ENCODE data around the gene DYDC2.

DYDC2 gene

DNA sequence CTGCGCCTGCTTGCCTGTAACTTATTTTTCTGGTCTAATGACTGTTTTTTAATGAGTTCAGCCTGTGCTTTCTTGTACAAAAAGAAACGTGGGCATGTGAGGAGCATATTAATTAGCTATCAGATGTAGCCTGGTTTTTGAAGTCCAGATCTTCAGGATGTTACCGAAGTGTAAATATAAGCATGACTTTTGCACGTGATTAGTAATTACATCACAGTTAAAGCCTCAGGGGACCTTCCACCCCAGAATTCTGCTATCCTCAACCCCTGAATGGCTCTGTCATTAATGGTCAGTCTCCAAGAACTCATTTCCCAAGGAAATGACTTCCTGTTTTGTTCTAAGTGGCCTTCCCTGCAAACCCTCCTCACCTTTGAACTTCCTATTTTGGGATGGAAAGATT, 49.6 kb downstream of the DYDC2 start:
- Mint-ChIP-seq H3K27ac (peak overlapping the region; percentile 43 to 78 (median 73)), H3K9me3 (no peaks in the 10 kb centered on the region), H3K4me3 (peak overlapping the region in 2 of 3 experiments; percentile 11 to 14), H3K27me3 (ENCODE audit: low read depth) (no peaks in the 10 kb centered on the region), H3K36me3 (ENCODE audit: low read depth) (no peaks in the 10 kb centered on the region), H3K4me1 (peaks cover 48% of the 10 kb centered on the region)
- TF ChIP-seq CTCF (IDR thresholded peaks at IDR 0.05; ENCODE audit: unreplicated experiment in 3 of 3): no peak

GRCh38 chr10:80407812-80408241, 51.2 kb downstream of the DYDC2 start:
- no peaks in the 10 kb centered on the region for H3K27me3 Mint-ChIP-seq (ENCODE audit: low read depth)

DNA sequence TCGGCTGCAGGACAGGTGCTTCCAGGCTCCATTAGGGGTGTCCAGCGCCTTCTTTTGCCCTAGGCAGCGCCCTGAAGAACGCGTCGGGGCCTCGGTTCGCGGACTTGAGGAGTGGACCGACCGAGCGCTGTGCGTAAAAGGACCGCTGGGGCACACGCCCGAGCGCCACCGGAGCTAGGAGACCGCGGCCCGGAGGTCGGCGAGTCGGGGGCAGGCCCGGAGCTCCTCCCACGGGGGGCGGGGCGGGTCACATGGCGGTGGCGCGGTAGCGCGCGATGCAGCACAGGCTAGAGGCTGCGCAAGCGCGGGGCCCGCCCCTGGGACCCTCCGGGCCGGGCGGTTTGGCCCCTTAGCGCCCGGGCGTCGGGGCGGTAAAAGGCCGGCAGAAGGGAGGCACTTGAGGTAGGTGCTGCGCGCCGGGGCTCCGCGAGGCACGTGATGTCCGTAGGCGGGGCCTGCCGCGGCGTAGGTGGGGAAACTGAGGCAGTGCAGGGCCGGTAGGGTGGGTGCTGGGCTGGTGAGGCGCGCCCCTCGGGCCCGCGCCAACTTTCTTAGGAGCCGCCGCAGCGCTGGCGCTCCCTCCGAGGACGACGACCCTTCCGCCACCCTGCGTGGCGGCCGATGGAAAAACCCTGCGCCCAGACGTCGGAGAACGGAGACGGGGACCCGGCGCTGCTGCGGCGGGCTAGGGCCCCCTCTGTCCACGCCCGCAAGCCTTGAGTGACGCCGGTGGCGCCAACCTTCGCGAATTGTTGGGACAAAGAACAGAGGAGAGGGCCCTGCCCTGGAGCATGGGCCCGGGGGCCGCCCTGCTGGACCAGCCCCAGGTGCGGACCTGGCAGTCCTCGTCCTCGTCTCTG, 51.9 kb downstream of the DYDC2 start, which contains the start of gene PRXL2A:
Gene PRXL2A (plus strand): TSS at position 310 of the 860 bp plus-strand sequence. CDS start 11,917 bp downstream, outside the sequence.
- peaks cover 69% of the 10 kb centered on the region for H3K4me1 Mint-ChIP-seq
- H3K27ac Mint-ChIP-seq: peak within 1 kb of the TSS; percentile 81 to 93 (median 92)
- peak within 1 kb of the TSS; percentile 94 to 96 (median 95) for H3K4me3 Mint-ChIP-seq
- H3K27me3 Mint-ChIP-seq (ENCODE audit: low read depth): no peaks in the 10 kb centered on the region
- TF ChIP-seq CTCF (IDR thresholded peaks at IDR 0.05; ENCODE audit: unreplicated experiment in 3 of 3): no peak
- H3K9me3 Mint-ChIP-seq: no peaks in the 10 kb centered on the region
- no peaks in the 10 kb centered on the region for H3K36me3 Mint-ChIP-seq (ENCODE audit: low read depth)

More at GRCh38 chr10:80407812-80408241, 51.2 kb downstream of the DYDC2 start:
- TF ChIP-seq CTCF (IDR thresholded peaks at IDR 0.05; ENCODE audit: unreplicated experiment in 3 of 3): no peak
- peak overlapping the region; percentile 81 to 93 (median 88) for H3K27ac Mint-ChIP-seq
- peaks cover 63% of the 10 kb centered on the region for H3K4me1 Mint-ChIP-seq
- H3K36me3 Mint-ChIP-seq (ENCODE audit: low read depth): no peaks in the 10 kb centered on the region
- peak overlapping the region; percentile 94 to 96 (median 95) for H3K4me3 Mint-ChIP-seq
- H3K9me3 Mint-ChIP-seq: no peaks in the 10 kb centered on the region

DNA sequence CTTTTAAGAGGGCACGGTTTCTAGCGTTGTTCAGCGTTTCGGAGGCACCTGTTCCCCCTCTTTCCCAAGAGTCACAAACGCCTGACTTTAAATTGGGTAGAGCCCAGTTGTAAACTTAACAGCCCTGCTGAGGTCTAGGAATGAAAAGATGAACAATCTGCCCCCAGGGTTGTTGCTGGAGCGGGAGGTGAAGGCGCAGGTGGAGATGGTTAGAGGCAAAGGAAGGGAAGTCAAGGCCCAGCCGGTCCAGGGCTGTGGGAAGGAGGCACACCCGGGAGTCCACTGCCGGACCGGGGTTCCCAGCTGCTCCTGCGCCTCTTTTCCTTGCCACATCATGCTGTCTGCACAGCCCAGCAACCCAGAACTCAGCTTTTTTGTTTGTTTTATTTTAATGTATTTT, 52.5 kb downstream of the DYDC2 start:
- no peak for TF ChIP-seq CTCF (IDR thresholded peaks at IDR 0.05; ENCODE audit: unreplicated experiment in 3 of 3)
- peak overlapping the region; percentile 61 to 92 (median 80) for H3K27ac Mint-ChIP-seq
- H3K9me3 Mint-ChIP-seq: no peaks in the 10 kb centered on the region
- H3K4me1 Mint-ChIP-seq: peaks cover 76% of the 10 kb centered on the region
- H3K4me3 Mint-ChIP-seq: peak overlapping the region; percentile 94 to 96 (median 95)
- no peaks in the 10 kb centered on the region for H3K36me3 Mint-ChIP-seq (ENCODE audit: low read depth)
- no peaks in the 10 kb centered on the region for H3K27me3 Mint-ChIP-seq (ENCODE audit: low read depth)

DNA sequence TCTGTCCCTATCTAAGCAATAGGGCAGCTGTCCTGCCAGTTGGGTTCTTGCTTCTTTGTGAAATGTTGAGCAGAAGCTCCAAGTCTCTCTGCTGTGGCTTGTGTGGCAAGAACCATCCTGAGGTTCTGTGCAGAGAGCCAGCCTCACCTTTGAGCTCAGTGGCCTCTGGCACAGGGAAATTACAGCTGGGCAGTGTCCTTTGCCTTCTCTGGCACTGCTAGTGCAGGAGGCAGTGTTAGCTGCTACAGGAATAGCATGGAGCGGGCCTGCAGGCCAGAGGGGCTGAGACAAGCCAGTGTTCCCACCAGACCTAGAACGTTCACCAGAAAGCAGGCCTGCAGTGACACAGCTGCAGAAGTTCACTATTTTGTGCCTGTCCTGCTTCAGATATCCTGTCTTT, 53.5 kb downstream of the DYDC2 start:
- no peak for TF ChIP-seq CTCF (IDR thresholded peaks at IDR 0.05; ENCODE audit: unreplicated experiment in 3 of 3)
- Mint-ChIP-seq H3K4me3 (peak overlapping the region; percentile 94 to 96 (median 95)), H3K27me3 (ENCODE audit: low read depth) (no peaks in the 10 kb centered on the region), H3K9me3 (no peaks in the 10 kb centered on the region), H3K4me1 (peaks cover 85% of the 10 kb centered on the region), H3K36me3 (ENCODE audit: low read depth) (no peaks in the 10 kb centered on the region), H3K27ac (peak overlapping the region; percentile 64 to 92 (median 83))

Measured in nephron (organoid).